ENCODE results near the gene PHF2.

Gene PHF2

GRCh38 chr9:93660352-93661046 lies 84.1 kb downstream of the PHF2 start:
- Histone ChIP-seq H4K20me1 (peaks cover 0 to 34% (median 0%) of the 10 kb centered on the region in 11 experiments; a peak in 5 of 22 replicates), H3K27me3 (no peaks in the 10 kb centered on the region), H3K36me3 (peaks cover 66 to 99% (median 96%) of the 10 kb centered on the region in 11 experiments), H3K4me2 (no peak overlapping the region), H3K4me3 (no peak overlapping the region), H3K4me1 (peaks cover 0 to 5% (median under 1%) of the 10 kb centered on the region in 10 experiments; a peak in 3 of 20 replicates), H3K9me3 (replicated peaks in 1 of 11) (peaks cover 0 to 9% (median 0%) of the 10 kb centered on the region in 11 experiments; a peak in 4 of 22 replicates), H3K27ac (no peak overlapping the region), H3K9ac (no peak overlapping the region)
- TF ChIP-seq Cebpa-rat (IDR thresholded peaks at IDR 0.05) = no peak

GRCh38 chr9:93661591-93661990 lies 85.2 kb downstream of the PHF2 start:
- Histone ChIP-seq H3K4me3 (no peak overlapping the region), H3K4me2 (no peak overlapping the region), H4K20me1 (peaks cover 0 to 34% (median 0%) of the 10 kb centered on the region in 11 experiments; a peak in 3 of 22 replicates), H3K27me3 (no peaks in the 10 kb centered on the region), H3K9me3 (replicated peaks in 1 of 11) (peaks cover 0 to 9% (median 0%) of the 10 kb centered on the region in 11 experiments; a peak in 4 of 22 replicates), H3K27ac (no peak overlapping the region), H3K4me1 (peaks cover 0 to 13% (median 6%) of the 10 kb centered on the region in 10 experiments; a peak in 7 of 20 replicates), H3K9ac (no peak overlapping the region), H3K36me3 (peaks cover 60 to 98% (median 92%) of the 10 kb centered on the region in 11 experiments)
- no peak for TF ChIP-seq Cebpa-rat (IDR thresholded peaks at IDR 0.05)

GRCh38 chr9:93662016-93662638 lies 85.7 kb downstream of the PHF2 start:
- H3K4me3 ChIP-seq = no peak overlapping the region
- no peaks in the 10 kb centered on the region for H3K27me3 ChIP-seq
- peaks cover 0 to 29% (median 0%) of the 10 kb centered on the region in 11 experiments; a peak in 7 of 22 replicates for H4K20me1 ChIP-seq
- no peak overlapping the region for H3K4me2 ChIP-seq
- H3K9ac ChIP-seq = no peak overlapping the region
- H3K9me3 ChIP-seq (replicated peaks in 1 of 11) = peaks cover 0 to 9% (median 0%) of the 10 kb centered on the region in 11 experiments; a peak in 4 of 22 replicates
- peaks cover 55 to 96% (median 92%) of the 10 kb centered on the region in 11 experiments for H3K36me3 ChIP-seq
- TF ChIP-seq Cebpa-rat (IDR thresholded peaks at IDR 0.05) = no peak
- H3K27ac ChIP-seq = no peak overlapping the region
- H3K4me1 ChIP-seq = peaks cover 0 to 13% (median 6%) of the 10 kb centered on the region in 10 experiments; a peak in 7 of 20 replicates

- Histone ChIP-seq H3K9me3 (replicated peaks in 1 of 11) (peaks cover 0 to 9% (median 0%) of the 10 kb centered on the region in 11 experiments; a peak in 4 of 22 replicates), H4K20me1 (peaks cover 0 to 24% (median 2%) of the 10 kb centered on the region in 11 experiments; a peak in 9 of 22 replicates), H3K27me3 (no peaks in the 10 kb centered on the region), H3K4me2 (no peak overlapping the region), H3K36me3 (peaks cover 47 to 95% (median 85%) of the 10 kb centered on the region in 11 experiments), H3K27ac (no peak overlapping the region), H3K4me1 (peaks cover 0 to 13% (median 6%) of the 10 kb centered on the region in 10 experiments; a peak in 7 of 20 replicates), H3K4me3 (no peak overlapping the region), H3K9ac (no peak overlapping the region)
- TF ChIP-seq Cebpa-rat (IDR thresholded peaks at IDR 0.05) = no peak
Measured at GRCh38 chr9:93662952-93663572, 86.7 kb downstream of the PHF2 start.

GRCh38 chr9:93663877-93664548 lies 87.6 kb downstream of the PHF2 start:
- no peak overlapping the region for H3K4me2 ChIP-seq
- TF ChIP-seq Cebpa-rat (IDR thresholded peaks at IDR 0.05) = no peak
- H3K4me1 ChIP-seq = peaks cover 0 to 13% (median 6%) of the 10 kb centered on the region in 10 experiments; a peak in 7 of 20 replicates
- H4K20me1 ChIP-seq = peaks cover 0 to 32% (median 2%) of the 10 kb centered on the region in 11 experiments; a peak in 9 of 22 replicates
- H3K9me3 ChIP-seq (replicated peaks in 1 of 11) = peaks cover 0 to 9% (median 0%) of the 10 kb centered on the region in 11 experiments; a peak in 4 of 22 replicates
- H3K27me3 ChIP-seq = no peaks in the 10 kb centered on the region
- H3K9ac ChIP-seq = no peak overlapping the region
- H3K36me3 ChIP-seq = peaks cover 39 to 86% (median 76%) of the 10 kb centered on the region in 11 experiments
- no peak overlapping the region for H3K27ac ChIP-seq
- H3K4me3 ChIP-seq = no peak overlapping the region

GRCh38 chr9:93664549-93665120 lies 88.3 kb downstream of the PHF2 start:
- Histone ChIP-seq H3K9me3 (replicated peaks in 1 of 11) (peaks cover 0 to 9% (median 0%) of the 10 kb centered on the region in 11 experiments; a peak in 4 of 22 replicates), H3K4me3 (no peak overlapping the region), H4K20me1 (peaks cover 0 to 39% (median 6%) of the 10 kb centered on the region in 11 experiments; a peak in 14 of 22 replicates), H3K4me1 (peaks cover 0 to 13% (median 6%) of the 10 kb centered on the region in 10 experiments; a peak in 7 of 20 replicates), H3K27me3 (no peaks in the 10 kb centered on the region), H3K9ac (no peak overlapping the region), H3K36me3 (peaks cover 33 to 80% (median 70%) of the 10 kb centered on the region in 11 experiments), H3K4me2 (no peak overlapping the region), H3K27ac (no peak overlapping the region)
- no peak for TF ChIP-seq Cebpa-rat (IDR thresholded peaks at IDR 0.05)

GRCh38 chr9:93665128-93665636 lies 88.8 kb downstream of the PHF2 start:
- no peak for TF ChIP-seq Cebpa-rat (IDR thresholded peaks at IDR 0.05)
- Histone ChIP-seq H3K36me3 (peaks cover 28 to 75% (median 64%) of the 10 kb centered on the region in 11 experiments), H3K27ac (no peak overlapping the region)

More at GRCh38 chr9:93665128-93665636, 88.8 kb downstream of the PHF2 start:
- Histone ChIP-seq H3K27me3 (no peaks in the 10 kb centered on the region), H3K4me1 (peaks cover 0 to 13% (median 6%) of the 10 kb centered on the region in 10 experiments; a peak in 7 of 20 replicates), H3K9me3 (replicated peaks in 1 of 11) (peaks cover 0 to 9% (median 0%) of the 10 kb centered on the region in 11 experiments; a peak in 4 of 22 replicates), H3K4me3 (no peak overlapping the region), H3K4me2 (no peak overlapping the region), H3K9ac (no peak overlapping the region), H4K20me1 (peaks cover under 1 to 44% (median 12%) of the 10 kb centered on the region in 11 experiments; a peak in 14 of 22 replicates)

Data from BLaER1 treated with 17β-estradiol and CSF1 and Interleukin-3, amounts not matched to agents 10 nM and 100 nM (cell line).